ENCODE results near the gene UBE3C. TPM values are rescaled to one million over a fixed set of nuclear protein-coding genes. Genes with fewer than 3 reads are reported as not detected.

UBE3C gene
- total RNA-seq, 4 donors from 2014 or later = 47.9 to 91.8 (median 66.2) TPM

- Histone ChIP-seq H3K27ac (no peak overlapping the region), H3K27me3 (no peaks in the 10 kb centered on the region), H3K9me3 (no peaks in the 10 kb centered on the region), H3K4me1 (no peaks in the 10 kb centered on the region), H3K36me3 (no peaks in the 10 kb centered on the region), H3K4me3 (no peak overlapping the region)
- WGBS, 2 donors (ENCODE audit: low coverage in 1 of 2) = 81 to 92% methylated on average over 2 to 14 of the region's 14 CpGs
- no peak for DNase-seq
- in situ Hi-C loops (cut with MboI; ENCODE audit: low pct_ligation_motif_present in 1 of 4, low pct_unique_long_range_greater_than_20kb in 1 of 4, low sequenced_read_pairs in 3 of 4) (no loop called here), intact Hi-C loops (cut with DNase I; ENCODE audit: low total_unique reads) (no loop called here)
- TF ChIP-seq POLR2A (IDR thresholded peaks at IDR 0.05) (no peak), POLR2AphosphoS5 (IDR thresholded peaks at IDR 0.05) (no peak), CTCF (IDR thresholded peaks at IDR 0.05) (no peak), EP300 (IDR thresholded peaks at IDR 0.05; ENCODE audit: low read depth) (no peak)
These were observed 18.5 kb upstream of the UBE3C start for GRCh38 chr7:157120181-157120580.

DNA sequence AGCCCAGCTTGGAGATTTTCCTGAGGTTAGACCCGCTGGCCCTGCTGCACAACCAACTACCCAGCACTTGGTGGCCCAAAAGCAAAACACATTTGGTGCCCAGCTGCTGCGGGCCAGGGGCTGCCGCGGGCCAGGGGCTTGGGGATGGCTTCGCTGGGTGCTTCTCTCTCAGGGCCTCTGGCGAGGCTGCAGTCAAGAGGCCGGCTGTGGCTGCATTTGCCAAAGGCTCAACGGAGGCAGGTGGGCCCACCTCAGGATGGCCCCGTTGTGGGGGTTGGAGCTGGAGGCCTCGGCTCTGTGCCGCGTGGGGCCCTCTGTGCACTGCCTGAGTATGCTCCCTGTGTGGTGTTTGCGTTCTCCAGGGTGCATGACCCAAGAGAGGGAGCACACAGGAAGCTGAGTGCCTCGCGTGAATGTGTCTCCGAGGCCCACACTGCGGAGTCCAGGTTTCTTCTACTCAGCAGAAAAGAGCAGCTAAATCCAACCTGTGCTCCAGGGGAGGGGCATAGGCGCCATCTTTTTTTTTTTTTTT, 17.5 kb upstream of the UBE3C start:
- no peak for TF ChIP-seq POLR2AphosphoS5 (IDR thresholded peaks at IDR 0.05)
- TF ChIP-seq CTCF (IDR thresholded peaks at IDR 0.05) = no peak
- TF ChIP-seq POLR2A (IDR thresholded peaks at IDR 0.05) = no peak
- TF ChIP-seq EP300 (IDR thresholded peaks at IDR 0.05; ENCODE audit: low read depth) = no peak
- Histone ChIP-seq H3K9me3 (no peaks in the 10 kb centered on the region), H3K36me3 (no peaks in the 10 kb centered on the region), H3K27me3 (no peaks in the 10 kb centered on the region), H3K4me1 (no peaks in the 10 kb centered on the region), H3K4me3 (no peak overlapping the region), H3K27ac (no peak overlapping the region)
- in situ Hi-C loops (cut with MboI; ENCODE audit: low pct_ligation_motif_present in 1 of 4, low pct_unique_long_range_greater_than_20kb in 1 of 4, low sequenced_read_pairs in 3 of 4) (no loop called here), intact Hi-C loops (cut with DNase I; ENCODE audit: low total_unique reads) (no loop called here)
- no peak for DNase-seq
- 84 to 89% methylated on average over 6 to 13 of the region's 18 CpGs for WGBS, 2 donors (ENCODE audit: low coverage in 1 of 2)

DNA sequence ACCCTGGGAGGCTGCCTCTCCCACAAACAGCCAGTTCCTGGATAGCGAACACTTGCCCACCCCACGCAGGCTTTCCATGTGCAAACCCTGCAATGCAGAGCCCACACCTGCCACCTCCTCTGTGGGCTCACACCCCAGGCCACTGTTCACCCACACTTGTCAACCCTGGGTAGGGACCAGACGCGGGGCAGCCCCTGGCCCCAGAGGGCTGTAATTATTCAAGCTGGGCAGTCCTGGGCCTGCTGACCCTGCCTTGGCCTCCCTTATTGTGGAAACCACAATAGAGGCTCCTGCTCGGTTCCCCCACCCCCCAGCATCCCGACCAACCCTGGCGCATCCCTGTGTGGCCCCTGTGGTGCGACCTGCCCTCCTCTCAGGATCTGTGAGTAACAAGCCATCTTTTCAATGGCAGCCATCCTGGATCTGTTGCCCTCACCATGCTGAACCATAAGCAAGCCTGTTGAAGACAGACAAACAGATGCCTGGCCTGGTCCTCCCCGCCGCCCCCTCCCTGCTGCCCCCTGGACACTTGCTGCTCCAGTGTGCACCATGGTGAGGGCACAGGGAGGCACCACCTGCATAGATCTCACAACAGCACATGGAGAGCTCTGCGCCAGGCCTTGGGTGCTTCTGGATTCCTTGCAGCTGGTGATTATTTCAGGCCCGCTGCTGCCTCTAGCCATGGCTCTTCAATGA, 15.8 kb upstream of the UBE3C start:
- Histone ChIP-seq H3K36me3 (no peaks in the 10 kb centered on the region), H3K27me3 (no peaks in the 10 kb centered on the region), H3K9me3 (no peaks in the 10 kb centered on the region), H3K27ac (no peak overlapping the region), H3K4me1 (no peaks in the 10 kb centered on the region), H3K4me3 (no peak overlapping the region)
- intact Hi-C loops (cut with DNase I; ENCODE audit: low total_unique reads) = no loop called here
- TF ChIP-seq POLR2AphosphoS5 (IDR thresholded peaks at IDR 0.05) = no peak
- no peak for TF ChIP-seq POLR2A (IDR thresholded peaks at IDR 0.05)
- no peak for TF ChIP-seq CTCF (IDR thresholded peaks at IDR 0.05)
- TF ChIP-seq EP300 (IDR thresholded peaks at IDR 0.05; ENCODE audit: low read depth) = no peak
- in situ Hi-C loops (cut with MboI; ENCODE audit: low pct_ligation_motif_present in 1 of 4, low pct_unique_long_range_greater_than_20kb in 1 of 4, low sequenced_read_pairs in 3 of 4) = no loop called here
- WGBS, 2 donors (ENCODE audit: low coverage in 1 of 2) = 80 to 88% methylated on average over 1 to 12 of the region's 12 CpGs
- no peak for DNase-seq

- Histone ChIP-seq H3K9me3 (no peaks in the 10 kb centered on the region), H3K36me3 (no peaks in the 10 kb centered on the region), H3K27me3 (peaks cover 8% of the 10 kb centered on the region), H3K4me3 (no peak overlapping the region), H3K27ac (no peak overlapping the region), H3K4me1 (no peaks in the 10 kb centered on the region)
- in situ Hi-C loops (cut with MboI; ENCODE audit: low pct_ligation_motif_present in 1 of 4, low pct_unique_long_range_greater_than_20kb in 1 of 4, low sequenced_read_pairs in 3 of 4) = loop anchor here in 2 of 4 donors (25.0 kb wide), 1 partner anchor 162 kb away; no protein-coding TSS in a partner anchor
- intact Hi-C loops (cut with DNase I; ENCODE audit: low total_unique reads) = no loop called here
- no peak for DNase-seq
- TF ChIP-seq CTCF (IDR thresholded peaks at IDR 0.05) (no peak), EP300 (IDR thresholded peaks at IDR 0.05; ENCODE audit: low read depth) (no peak), POLR2AphosphoS5 (IDR thresholded peaks at IDR 0.05) (no peak), POLR2A (IDR thresholded peaks at IDR 0.05) (no peak)
- WGBS, 2 donors (ENCODE audit: low coverage in 1 of 2) = 82 to 86% methylated on average over 9 to 15 of the region's 15 CpGs
These were observed 14.0 kb upstream of the UBE3C start for GRCh38 chr7:157124690-157125089.
